Measurements from ENCODE around the gene SMIM1.
A peak's percentile ranks its signal among the peaks of the same experiment; 100 is the strongest.

SMIM1 gene

GRCh38 chr1:3756394-3756793 lies 16.2 kb upstream of the SMIM1 start:
- no peak for DNase-seq (ENCODE audit: low read depth in 2 of 2)

GRCh38 chr1:3759164-3759563 lies 13.4 kb upstream of the SMIM1 start:
- DNase-seq (ENCODE audit: low read depth in 2 of 2), result no peak

DNA sequence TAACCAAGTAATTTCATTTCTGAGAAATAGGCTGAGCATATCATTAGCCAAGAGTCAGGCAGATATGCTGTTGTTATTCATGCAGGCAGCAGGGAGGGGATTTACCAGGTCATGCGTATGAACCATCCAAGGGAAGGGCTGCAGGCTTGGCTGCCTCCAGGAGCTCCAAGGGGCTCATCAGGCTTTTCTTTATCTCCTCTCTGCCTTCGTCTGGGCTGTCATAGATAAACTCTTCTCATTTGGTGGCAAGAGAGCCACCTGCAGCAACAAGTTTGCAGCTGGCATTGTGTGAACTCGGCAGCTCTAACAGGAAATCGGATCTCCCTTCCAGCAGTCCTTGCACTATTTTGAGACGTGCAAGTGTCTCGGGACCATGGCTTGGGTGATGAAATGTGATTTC lies 12.8 kb upstream of the SMIM1 start:
- no peak for DNase-seq (ENCODE audit: low read depth in 2 of 2)

- no peak for DNase-seq (ENCODE audit: low read depth in 2 of 2)
These were observed 11.1 kb upstream of the SMIM1 start for GRCh38 chr1:3761296-3762010.

- DNase-seq (ENCODE audit: low read depth in 2 of 2), result no peak
These were observed 10.2 kb upstream of the SMIM1 start for GRCh38 chr1:3762151-3762872.

DNA sequence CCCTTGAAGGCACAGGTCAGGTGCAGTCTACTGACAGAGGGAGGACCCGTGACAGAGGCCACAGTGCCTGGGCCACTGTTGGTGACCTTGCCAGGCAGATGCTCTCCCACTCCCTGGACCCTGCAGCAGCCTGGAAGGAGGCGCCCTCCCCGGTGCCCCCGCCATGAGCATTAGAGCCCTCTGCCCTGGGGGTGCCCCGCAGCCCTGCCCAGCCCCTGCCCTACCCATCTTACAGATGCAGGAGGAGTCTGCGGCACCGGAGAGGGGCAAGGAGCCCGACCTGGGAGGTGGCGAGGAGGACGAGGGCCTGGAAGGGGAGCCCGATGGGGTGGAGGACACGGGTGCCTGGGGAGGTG lies 9.7 kb upstream of the SMIM1 start:
- DNase-seq (ENCODE audit: low read depth in 2 of 2), result no peak

DNA sequence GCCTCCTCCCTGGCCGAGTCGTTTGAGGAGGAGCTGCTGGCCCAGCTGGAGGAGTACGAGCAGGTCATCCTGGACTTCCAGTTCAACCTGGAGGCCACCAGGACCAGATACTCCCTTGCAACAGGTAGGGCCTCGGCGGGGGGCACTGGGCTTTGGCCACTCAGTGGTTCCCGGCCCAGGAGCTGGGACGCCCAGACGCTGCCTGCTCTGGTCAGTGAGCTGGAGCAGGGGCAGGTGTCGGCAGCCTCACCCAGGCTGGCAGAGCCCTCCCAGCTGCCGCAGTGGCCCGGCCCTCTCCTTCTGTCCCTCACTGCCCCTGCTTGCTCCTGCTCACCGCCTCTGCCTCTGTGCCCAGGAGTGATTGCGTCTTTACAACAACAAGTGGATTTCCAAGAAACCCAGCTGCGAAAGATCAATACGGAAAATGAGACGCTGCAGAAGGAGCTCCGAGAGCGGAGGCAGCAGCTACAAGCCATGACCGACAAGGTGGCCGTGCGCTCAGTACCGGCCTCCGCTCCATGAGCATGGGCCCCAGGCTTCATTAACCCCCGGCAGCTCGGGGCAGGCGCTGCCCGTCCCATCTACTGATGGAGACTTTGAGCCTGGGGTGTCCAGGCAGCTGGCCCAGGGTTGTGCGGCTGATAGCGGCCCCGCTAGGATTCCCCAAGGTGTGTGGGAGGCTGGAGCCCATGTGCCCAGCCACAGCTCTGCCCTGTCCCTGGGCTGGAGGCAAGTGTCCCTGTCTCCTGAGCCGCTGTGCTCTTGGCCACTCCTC lies 9.0 kb upstream of the SMIM1 start:
- no peak for DNase-seq (ENCODE audit: low read depth in 2 of 2)

- DNase-seq (ENCODE audit: low read depth in 2 of 2), result no peak
These were observed 5.1 kb upstream of the SMIM1 start for GRCh38 chr1:3767328-3767925.

DNA sequence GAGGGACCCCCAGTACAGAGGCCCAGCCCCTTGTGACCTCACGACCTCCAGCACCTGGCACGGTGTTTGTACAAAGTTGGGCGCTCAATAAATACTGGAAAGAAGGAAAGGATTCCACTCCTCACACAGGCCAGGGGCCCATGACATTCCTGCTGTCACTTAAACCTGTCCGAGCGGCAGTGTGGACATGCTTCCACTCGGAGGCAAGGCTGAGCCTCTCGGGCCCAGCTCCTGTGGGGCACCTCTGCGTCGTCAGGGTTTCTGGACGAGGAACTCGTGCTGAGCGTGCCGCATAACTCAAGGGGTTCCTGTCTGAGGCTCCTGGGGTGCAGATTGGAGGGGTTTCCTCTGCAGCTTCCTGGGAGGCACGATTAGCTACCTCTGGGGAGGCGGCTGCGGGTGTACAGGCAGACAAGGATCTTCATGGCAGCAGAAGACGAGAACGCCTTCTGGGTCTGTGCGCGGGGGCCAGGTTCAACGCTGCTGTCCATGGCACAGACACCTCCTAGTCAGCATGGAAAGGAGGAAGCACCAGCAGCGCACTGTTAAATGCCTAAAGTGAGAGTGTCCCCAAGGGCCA lies 3.6 kb upstream of the SMIM1 start:
- DNase-seq (ENCODE audit: low read depth in 2 of 2), result no peak

- DNase-seq (ENCODE audit: low read depth in 2 of 2), result no peak
These were observed 2.3 kb upstream of the SMIM1 start for GRCh38 chr1:3770047-3770765.

- DNase-seq (ENCODE audit: low read depth in 2 of 2), result no peak
These were observed 1.2 kb upstream of the SMIM1 start for GRCh38 chr1:3771108-3772026.

DNA sequence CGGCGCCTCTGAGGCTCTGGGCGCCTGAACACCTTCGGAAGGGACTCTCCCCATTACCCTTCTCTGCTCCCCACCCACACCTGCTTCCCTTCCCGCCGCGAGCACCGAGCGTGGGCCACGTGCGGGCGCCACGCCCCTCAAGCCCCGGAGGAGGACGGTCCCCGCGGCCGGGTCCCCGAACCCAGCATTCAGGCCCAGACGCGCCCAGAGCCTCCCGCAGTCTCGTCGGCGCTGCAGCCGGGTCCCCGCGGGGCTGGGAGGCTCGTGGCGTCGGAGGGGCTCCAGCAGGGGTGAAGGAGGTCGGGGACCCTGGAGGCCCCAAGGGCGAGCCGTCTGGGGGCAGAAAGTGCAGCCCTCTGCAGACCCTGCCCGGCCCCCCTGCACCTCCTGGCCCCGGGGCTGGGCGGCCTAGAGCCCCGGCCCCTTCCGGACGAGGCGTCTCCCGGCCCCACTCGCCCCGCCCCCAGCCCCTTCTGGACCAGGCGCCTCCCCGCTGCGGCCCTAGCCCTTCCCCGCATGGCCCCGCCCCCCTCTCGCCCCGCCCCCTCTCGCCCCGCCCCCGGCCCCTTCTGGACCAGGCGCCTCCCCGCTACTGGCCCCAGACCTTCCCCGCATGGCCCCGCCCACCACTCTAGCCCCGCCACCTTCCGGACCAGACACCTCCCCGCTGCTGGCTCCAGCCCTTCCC lies 378 bp upstream of the SMIM1 start:
- peak; percentile 72 to 83 for DNase-seq (ENCODE audit: low read depth in 2 of 2)

- DNase-seq (ENCODE audit: low read depth in 2 of 2), result no peak
These were observed 1.2 kb downstream of the SMIM1 start for GRCh38 chr1:3773572-3774275.

GRCh38 chr1:3774276-3774945 lies 1.9 kb downstream of the SMIM1 start:
- no peak for DNase-seq (ENCODE audit: low read depth in 2 of 2)

DNA sequence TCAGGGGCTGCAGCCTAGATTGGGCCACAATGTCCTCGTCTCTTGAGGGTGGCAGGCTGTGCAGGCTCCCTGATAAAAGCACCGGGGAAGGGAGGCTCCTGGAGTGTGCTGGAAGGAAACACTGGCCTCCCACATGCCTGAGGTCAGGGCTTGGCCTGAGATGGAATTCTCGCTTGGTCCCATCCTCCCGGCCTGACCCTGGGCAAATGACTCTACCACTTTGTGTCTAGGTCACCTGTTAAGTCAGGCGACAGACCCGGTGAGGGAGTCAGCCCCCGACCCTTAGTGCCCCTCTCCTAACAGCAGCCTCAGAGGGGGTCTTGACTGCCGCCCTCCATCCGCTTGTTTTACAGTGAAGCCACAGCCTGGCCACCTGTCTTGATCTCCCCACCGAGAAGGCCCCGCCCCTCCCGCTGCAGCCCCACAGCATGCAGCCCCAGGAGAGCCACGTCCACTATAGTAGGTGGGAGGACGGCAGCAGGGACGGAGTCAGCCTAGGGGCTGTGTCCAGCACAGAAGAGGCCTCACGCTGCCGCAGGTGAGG lies 2.5 kb downstream of the SMIM1 start:
- DNase-seq (ENCODE audit: low read depth in 2 of 2), result no peak

DNA sequence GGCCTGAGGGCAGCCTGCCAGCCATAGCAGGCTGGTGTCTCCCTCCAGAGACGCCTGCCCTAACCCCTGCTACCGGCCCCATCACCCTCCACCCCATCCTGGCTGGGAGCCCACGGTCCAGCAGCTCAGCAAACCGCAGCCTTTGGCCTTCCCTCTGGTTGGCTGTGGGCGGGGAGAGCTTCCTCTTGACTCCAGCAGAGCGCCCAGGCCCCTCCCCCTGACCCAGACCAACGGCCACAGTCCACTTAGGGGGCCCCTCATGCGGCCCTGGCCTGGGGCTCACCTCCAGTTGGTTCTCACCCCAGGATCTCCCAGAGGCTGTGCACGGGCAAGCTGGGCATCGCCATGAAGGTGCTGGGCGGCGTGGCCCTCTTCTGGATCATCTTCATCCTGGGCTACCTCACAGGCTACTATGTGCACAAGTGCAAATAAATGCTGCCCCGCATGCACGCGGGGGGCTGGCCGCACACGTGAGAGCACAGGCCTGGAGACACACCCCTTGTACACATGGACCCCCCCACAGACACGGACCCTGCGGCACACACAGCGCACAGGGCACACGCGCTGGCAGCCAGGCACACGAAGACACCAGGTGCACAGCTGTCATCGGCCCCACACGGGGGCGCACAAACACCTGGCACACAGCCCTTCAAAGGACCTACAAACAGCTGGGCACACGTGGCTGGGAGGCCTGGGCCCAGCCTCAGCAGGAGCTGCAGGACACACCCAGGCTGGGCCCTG lies 3.1 kb downstream of the SMIM1 start:
- DNase-seq (ENCODE audit: low read depth in 2 of 2), result peak in 1 of 2 donors; percentile 46

GRCh38 chr1:3776231-3776961 lies 3.8 kb downstream of the SMIM1 start:
- DNase-seq (ENCODE audit: low read depth in 2 of 2), result no peak

Measured in stimulated activated CD4-positive, alpha-beta T cell treated with anti-CD3 and anti-CD28 coated beads, Interleukin-1b, Interleukin-23, amount 100 ng/mL, for 4 hours (primary cell).